ENCODE measurements around the gene LCN10.
A peak's percentile ranks its signal among the peaks of the same experiment; 100 is the strongest.

LCN10 gene

DNA sequence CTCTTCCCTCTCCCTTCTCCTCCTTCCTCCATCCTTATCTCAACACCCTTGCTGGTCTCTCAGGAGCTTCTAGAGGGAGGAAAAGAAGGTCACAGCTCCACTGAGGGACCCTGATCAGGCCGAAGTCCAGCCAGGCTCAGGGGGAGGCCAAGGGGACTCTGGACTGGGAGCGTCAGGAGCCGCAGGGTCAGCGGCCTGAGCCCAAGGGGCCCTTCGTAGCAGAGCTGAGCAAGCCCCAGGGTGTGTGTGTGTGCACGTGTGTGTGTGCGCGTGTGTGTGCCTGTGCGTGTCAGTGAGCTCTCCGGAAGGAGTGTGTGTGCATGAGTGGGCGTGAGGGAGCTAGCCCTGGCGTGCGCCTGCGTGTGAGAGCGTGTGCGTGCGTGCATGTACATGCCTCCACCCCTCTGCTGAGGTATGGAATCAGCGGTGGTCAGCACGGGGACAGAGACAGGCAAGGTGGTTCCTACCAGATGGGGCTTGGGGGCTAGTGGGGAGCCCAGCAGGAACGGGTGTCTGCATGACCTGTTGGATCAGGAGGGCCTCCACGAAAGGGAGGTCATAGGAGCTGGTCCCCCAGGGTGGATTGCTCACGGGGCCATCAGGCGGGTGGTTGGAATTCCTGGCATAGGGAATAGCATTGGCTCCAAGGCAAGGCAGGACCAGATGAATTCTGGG, 45.5 kb downstream of the LCN10 start:
- TF ChIP-seq, protein P1, sequence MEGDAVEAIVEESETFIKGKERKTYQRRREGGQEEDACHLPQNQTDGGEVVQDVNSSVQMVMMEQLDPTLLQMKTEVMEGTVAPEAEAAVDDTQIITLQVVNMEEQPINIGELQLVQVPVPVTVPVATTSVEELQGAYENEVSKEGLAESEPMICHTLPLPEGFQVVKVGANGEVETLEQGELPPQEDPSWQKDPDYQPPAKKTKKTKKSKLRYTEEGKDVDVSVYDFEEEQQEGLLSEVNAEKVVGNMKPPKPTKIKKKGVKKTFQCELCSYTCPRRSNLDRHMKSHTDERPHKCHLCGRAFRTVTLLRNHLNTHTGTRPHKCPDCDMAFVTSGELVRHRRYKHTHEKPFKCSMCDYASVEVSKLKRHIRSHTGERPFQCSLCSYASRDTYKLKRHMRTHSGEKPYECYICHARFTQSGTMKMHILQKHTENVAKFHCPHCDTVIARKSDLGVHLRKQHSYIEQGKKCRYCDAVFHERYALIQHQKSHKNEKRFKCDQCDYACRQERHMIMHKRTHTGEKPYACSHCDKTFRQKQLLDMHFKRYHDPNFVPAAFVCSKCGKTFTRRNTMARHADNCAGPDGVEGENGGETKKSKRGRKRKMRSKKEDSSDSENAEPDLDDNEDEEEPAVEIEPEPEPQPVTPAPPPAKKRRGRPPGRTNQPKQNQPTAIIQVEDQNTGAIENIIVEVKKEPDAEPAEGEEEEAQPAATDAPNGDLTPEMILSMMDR (IDR thresholded peaks at IDR 0.05; ENCODE audit: insufficient read depth, low read depth, low read length, missing control alignments) = no peak
- DNase-seq (ENCODE audit: low read depth) = no peak
- H3K4me3 ChIP-seq (ENCODE audit: low read depth, low read length) = no peak overlapping the region

DNA sequence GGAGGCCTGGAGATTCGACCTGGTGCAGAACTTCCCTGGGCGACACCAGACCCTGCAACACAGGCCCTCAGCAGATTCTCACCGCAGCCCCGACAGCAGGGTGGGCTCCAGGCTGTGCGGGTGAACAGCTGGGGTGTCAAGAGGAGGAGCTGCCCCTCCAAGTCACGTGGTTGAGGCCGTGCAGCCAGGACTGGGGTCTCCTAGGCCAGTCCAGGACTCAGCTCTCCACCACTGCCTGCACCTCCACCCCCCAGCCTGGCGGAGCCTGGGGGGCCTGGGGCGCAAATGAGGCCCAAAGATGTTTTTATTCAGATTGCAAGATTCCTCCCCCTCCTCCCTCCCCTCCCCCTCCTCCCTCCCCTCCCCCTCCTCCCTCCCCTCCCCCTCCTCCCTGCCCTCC, 46.2 kb downstream of the LCN10 start:
- TF ChIP-seq, protein P1 (IDR thresholded peaks at IDR 0.05; ENCODE audit: insufficient read depth, low read depth, low read length, missing control alignments) = no peak
- no peak overlapping the region for H3K4me3 ChIP-seq (ENCODE audit: low read depth, low read length)
- no peak for DNase-seq (ENCODE audit: low read depth)

DNA sequence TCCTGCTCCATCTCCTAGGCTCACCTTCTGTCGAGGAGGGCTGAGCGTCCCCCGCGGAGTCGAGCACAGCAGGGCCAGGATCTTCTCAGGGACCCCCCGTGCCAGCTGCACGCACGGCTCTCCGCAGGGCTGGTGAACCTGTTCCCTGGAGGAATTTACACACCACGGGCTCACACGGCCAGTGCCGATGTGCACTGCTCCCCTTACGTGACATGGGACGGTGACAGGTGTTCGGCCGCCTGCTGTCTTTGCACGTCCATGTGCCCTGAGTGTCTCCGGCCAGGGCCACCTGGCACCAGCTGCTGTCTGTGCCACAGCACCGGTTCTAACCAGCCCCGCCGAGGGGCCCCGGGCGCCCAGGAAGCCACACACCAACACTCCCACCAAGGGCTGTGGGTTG, 46.8 kb downstream of the LCN10 start:
- DNase-seq (ENCODE audit: low read depth) = peak; percentile 67
- H3K4me3 ChIP-seq (ENCODE audit: low read depth, low read length) = no peak overlapping the region
- TF ChIP-seq, protein P1 (IDR thresholded peaks at IDR 0.05; ENCODE audit: insufficient read depth, low read depth, low read length, missing control alignments) = no peak

DNA sequence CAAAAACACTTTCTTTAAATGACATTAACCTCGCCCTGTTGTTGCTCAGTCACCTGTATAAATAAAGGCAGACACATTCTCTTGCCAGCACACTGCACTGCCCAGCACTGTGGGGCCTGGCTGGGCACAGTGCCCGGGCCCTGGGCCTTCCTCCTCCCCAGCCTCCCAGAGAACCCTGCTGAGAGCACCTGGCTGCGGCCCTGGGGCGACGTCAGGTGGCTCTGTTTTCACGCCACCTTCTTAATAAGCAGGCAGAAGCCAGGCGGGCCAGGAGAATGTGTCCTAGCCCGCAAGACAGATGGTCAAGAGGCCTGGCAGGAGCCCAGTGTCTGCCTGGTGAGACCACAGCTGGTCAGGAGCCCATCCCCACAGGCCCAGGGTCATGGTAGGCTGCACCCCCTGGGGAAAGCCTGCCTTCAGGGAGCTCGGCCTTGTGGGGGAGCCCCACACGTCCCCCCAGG, 47.3 kb downstream of the LCN10 start:
- H3K4me3 ChIP-seq (ENCODE audit: low read depth, low read length) = no peak overlapping the region
- DNase-seq (ENCODE audit: low read depth) = no peak
- TF ChIP-seq, protein P1 (IDR thresholded peaks at IDR 0.05; ENCODE audit: insufficient read depth, low read depth, low read length, missing control alignments) = no peak

DNA sequence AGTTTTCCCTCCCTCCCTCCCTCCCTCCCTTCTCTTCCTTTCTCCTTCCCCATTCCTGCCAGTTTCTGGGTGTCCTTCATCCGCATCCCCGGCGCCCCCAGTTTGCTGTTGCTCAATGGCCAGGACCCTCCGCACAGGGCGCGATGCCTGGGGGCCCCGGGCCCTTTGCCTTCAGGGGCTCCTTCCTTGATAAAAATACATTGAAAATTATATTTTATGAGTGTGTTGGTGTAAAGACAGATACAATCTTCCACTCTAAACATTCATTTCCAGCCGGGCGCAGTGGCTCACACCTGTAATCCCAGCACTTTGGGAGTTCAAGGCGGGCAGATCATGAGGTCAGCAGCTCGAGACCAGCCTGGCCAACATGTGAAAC, 47.9 kb downstream of the LCN10 start:
- DNase-seq (ENCODE audit: low read depth) = no peak
- no peak overlapping the region for H3K4me3 ChIP-seq (ENCODE audit: low read depth, low read length)
- TF ChIP-seq, protein P1 (IDR thresholded peaks at IDR 0.05; ENCODE audit: insufficient read depth, low read depth, low read length, missing control alignments) = no peak

DNA sequence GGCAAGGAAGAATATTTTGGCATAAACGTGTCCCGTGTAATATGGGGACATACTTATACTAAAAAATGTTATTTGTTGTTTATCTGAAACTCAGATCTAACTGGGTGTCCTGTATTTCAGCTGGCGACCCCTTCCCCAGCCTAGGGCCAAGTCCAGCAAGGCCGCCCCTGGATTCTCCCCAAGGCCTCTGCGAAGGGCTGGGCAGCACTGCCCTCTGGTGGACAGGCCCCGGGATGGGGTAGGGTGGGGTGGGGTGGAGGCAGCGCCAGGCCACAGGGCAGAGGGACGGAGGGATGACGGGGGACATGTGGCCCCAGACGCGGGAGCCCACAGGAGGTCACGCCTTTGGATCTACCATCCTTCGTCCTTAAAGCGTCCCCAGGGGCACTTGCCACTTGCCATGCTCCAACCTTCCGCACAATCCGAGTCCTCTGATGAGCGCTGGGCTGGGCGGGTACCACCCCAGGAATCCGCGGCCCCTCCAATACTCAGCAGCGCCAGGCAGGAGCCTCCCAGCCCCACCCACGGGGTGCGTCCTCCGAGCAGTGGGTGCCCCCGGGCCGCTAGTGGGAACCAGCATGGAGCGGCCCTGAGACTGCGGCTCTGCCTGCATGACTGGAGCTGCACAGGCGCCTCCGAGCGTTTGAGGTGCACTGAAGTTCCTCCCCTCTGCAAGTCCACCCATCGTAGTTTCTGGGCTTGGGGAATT, 48.4 kb downstream of the LCN10 start:
- peak; percentile 38 for DNase-seq (ENCODE audit: low read depth)
- TF ChIP-seq, protein P1 (IDR thresholded peaks at IDR 0.05; ENCODE audit: insufficient read depth, low read depth, low read length, missing control alignments) = peak; percentile 59
- H3K4me3 ChIP-seq (ENCODE audit: low read depth, low read length) = no peak overlapping the region

Data from GM12865 (cell line).